GM23248 (cell line): Measurements from ENCODE around the gene TAF3. TPM values are rescaled to one million over a fixed set of nuclear protein-coding genes. Genes with fewer than 3 reads are reported as not detected.

Experiments used
- DNase-seq: peaks from one replicate; pipeline ENCODE4 v3.0.0-alpha.2; 2015
- H2AFZ ChIP-seq: fragments of 200-600 bp; sonication (generic); 2 replicates; pipeline ENCODE4 v1.6.1; 2016; ENCODE audit warnings: antibody characterized with exemption
- H3F3A ChIP-seq: fragments of 200-600 bp; sonication (generic); 2 replicates; pipeline ENCODE4 v1.6.1; 2016; ENCODE audit warnings: mild to moderate bottlenecking, antibody characterized with exemption, mixed run types; ENCODE audit not compliant: insufficient read depth
- H3K27ac ChIP-seq: fragments of 200-600 bp; sonication (generic); 2 replicates; pipeline ENCODE4 v1.5.1; 2016; ENCODE audit warnings: mild to moderate bottlenecking
- H3K27me3 ChIP-seq: fragments of 200-600 bp; sonication (generic); replicated peaks from 2 replicates; pipeline ENCODE4 v1.6.1; 2016; ENCODE audit warnings: mild to moderate bottlenecking; ENCODE audit not compliant: insufficient read depth
- H3K36me3 ChIP-seq: fragments of 200-600 bp; sonication (generic); 2 replicates; pipeline ENCODE4 v1.6.1; 2016; ENCODE audit warnings: low read depth, mild to moderate bottlenecking
- H3K4me1 ChIP-seq: fragments of 200-600 bp; sonication (generic); 2 replicates; pipeline ENCODE4 v1.6.1; 2016; ENCODE audit warnings: mild to moderate bottlenecking; ENCODE audit not compliant: insufficient read depth
- H3K4me2 ChIP-seq: fragments of 200-600 bp; sonication (generic); one replicate; pipeline ENCODE4 v1.6.1; 2016; ENCODE audit warnings: mild to moderate bottlenecking; ENCODE audit not compliant: unreplicated experiment
- H3K4me3 ChIP-seq: fragments of 200-600 bp; sonication (generic); 2 replicates; pipeline ENCODE4 v1.5.1; 2016; ENCODE audit warnings: mild to moderate bottlenecking
- H3K79me2 ChIP-seq: fragments of 200-600 bp; sonication (generic); 2 replicates; pipeline ENCODE4 v1.6.1; 2016; ENCODE audit warnings: mild to moderate bottlenecking; ENCODE audit not compliant: insufficient read depth
- H3K9ac ChIP-seq: fragments of 200-600 bp; sonication (generic); 2 replicates; pipeline ENCODE4 v1.6.1; 2016; ENCODE audit warnings: mild to moderate bottlenecking
- H3K9me2 ChIP-seq: fragments of 200-600 bp; sonication (generic); 2 replicates; pipeline ENCODE4 v1.6.1; 2016; ENCODE audit warnings: mixed run types, mild to moderate bottlenecking, moderate library complexity; ENCODE audit not compliant: insufficient read depth
- H3K9me3 ChIP-seq: fragments of 200-600 bp; sonication (generic); one replicate; pipeline ENCODE4 v1.6.1; 2017; ENCODE audit warnings: low read depth
- H4K20me1 ChIP-seq: fragments of 200-600 bp; sonication (generic); 2 replicates; pipeline ENCODE4 v1.6.0; 2016; ENCODE audit not compliant: insufficient read depth
- EZH2 ChIP-seq: fragments of 200-600 bp; sonication (generic); IDR thresholded peaks from 2 replicates; pipeline ENCODE4 v1.6.1; 2018; ENCODE audit warnings: antibody characterized with exemption, mild to moderate bottlenecking; ENCODE audit not compliant: insufficient read depth, poor library complexity, severe bottlenecking
- EZH2phosphoT487 ChIP-seq: fragments of 200-600 bp; sonication (generic); IDR thresholded peaks from 2 replicates; pipeline ENCODE4 v1.6.1; 2018; ENCODE audit warnings: antibody characterized with exemption, moderate library complexity, mild to moderate bottlenecking, low read depth; ENCODE audit not compliant: insufficient read depth
- WGBS, 2 experiments: methylation state at CpG; one replicate each; pipeline ENCODE4 v1.1.6; 2015 to 2017; ENCODE audit warnings: low lambda C conversion rate in 2 of 2, low coverage in 1 of 2; ENCODE audit errors: missing lambda C conversion rate in 2 of 2; 5-methylcytosine and 5-hydroxymethylcytosine counted together
- in situ Hi-C: fragments of 300-500 bp; cut with MboI; formaldehyde crosslinking; loops from 2 replicates; pipeline ENCODE4 v1.15.0; 2020
- polyA plus RNA-seq: library from polyadenylated mRNA; unstranded; fragments of >200 nt; fragmentation: Nextera tagmentation; extraction: Ambion mirVana; gene quantifications from 2 replicates; pipeline ENCODE4 v1.2.1, GENCODE V29; 2016
- total RNA-seq: library from RNA; depleted of rRNA; stranded (reverse); fragments of >200 nt; shearing (Covaris generic); gene quantifications from 2 replicates; pipeline ENCODE4 v1.2.3, GENCODE V29; 2014

The TAF3 gene
- total and polyA plus RNA-seq, 2 experiments from 2014 or later, result 1.7 to 5.5 TPM

- no peak for DNase-seq
- Histone ChIP-seq H3K4me2 (no peak overlapping the region), H3K9me3 (no peaks in the 10 kb centered on the region), H3K9ac (no peak overlapping the region), H2AFZ (no peak overlapping the region), H3K79me2 (peaks cover 6% of the 10 kb centered on the region; the same call in 1 of the 2 replicates), H3K4me1 (no peaks in the 10 kb centered on the region), H3K27ac (no peak overlapping the region), H3K27me3 (no peaks in the 10 kb centered on the region), H3K9me2 (no peaks in the 10 kb centered on the region), H4K20me1 (no peaks in the 10 kb centered on the region), H3K4me3 (no peak overlapping the region), H3F3A (no peaks in the 10 kb centered on the region), H3K36me3 (no peaks in the 10 kb centered on the region; the same call in 1 of the 2 replicates)
- TF ChIP-seq EZH2 (no peak), EZH2phosphoT487 (no peak)
- in situ Hi-C loops, result no loop called here
- WGBS, 2 experiments, result 97 to 99% methylated on average over 12 of the region's 12 CpGs
Measured at GRCh38 chr10:7903851-7904250, 85.5 kb downstream of the TAF3 start.

DNA sequence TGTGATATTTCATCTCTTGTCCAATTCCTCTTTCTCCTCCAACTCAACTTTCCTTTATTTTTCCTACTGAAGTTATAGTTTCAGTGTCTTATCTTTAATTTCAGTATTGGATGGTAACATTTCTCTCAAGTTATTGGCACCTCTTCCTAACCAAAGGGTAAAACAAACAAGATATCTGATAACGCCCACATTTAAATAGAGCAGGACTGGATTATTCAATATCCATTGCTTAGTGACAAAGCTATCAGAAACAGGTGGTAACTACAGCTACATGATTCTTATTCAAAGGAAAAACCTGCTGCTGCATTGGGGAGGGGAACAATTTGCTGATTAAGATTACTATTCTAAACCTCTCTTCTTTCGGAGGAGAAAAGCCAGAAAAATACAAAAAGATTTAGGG is 87.8 kb downstream of the TAF3 start:
- Histone ChIP-seq H3K79me2 (peaks cover 12% of the 10 kb centered on the region; the same call in 1 of the 2 replicates), H4K20me1 (no peaks in the 10 kb centered on the region), H3K9ac (no peak overlapping the region), H3K4me3 (no peak overlapping the region), H3K4me1 (no peaks in the 10 kb centered on the region), H3K4me2 (no peak overlapping the region), H3K27me3 (no peaks in the 10 kb centered on the region), H3K27ac (no peak overlapping the region), H3K36me3 (no peaks in the 10 kb centered on the region; the same call in 1 of the 2 replicates), H2AFZ (no peak overlapping the region), H3F3A (no peaks in the 10 kb centered on the region), H3K9me3 (no peaks in the 10 kb centered on the region), H3K9me2 (no peaks in the 10 kb centered on the region)
- WGBS, 2 experiments, result 95 to 98% methylated on average over 2 of the region's 2 CpGs
- in situ Hi-C loops, result no loop called here
- no peak for DNase-seq
- TF ChIP-seq EZH2phosphoT487 (no peak), EZH2 (no peak)

DNA sequence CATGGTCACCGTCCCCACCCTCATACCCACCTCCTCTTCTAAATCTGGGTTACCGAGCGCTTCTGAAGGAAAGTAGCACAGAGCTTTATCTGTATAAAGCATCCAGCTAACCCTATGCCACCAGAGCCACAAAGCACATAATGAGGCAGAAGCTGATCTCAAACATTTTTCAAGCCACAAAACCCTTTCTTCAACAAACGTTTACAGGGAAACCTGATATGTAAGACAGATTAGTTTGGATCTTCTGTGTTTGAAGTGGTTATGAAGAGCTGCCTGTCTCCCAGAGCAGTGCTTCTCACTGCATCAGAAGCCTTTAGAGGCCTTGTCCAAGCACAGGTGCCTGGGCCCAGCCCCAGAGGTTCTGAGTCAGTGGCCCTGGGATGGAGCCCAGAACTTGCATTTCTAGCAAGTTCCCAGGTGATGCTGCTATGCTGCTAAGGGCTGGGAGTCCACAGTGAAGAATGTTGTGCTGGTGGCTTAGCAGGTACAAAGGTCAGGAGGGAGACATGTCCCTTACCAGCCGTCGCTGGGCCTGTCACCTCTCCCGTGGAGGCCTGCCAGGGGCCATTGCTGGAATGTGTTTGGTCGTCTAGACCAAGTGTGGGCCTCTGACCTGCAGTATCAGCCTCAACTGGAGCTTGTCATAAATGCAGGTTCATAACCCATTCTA is 90.4 kb downstream of the TAF3 start:
- Histone ChIP-seq H3K4me2 (no peak overlapping the region), H3K27me3 (no peaks in the 10 kb centered on the region), H3K9me3 (no peaks in the 10 kb centered on the region), H3K9me2 (no peaks in the 10 kb centered on the region), H3K36me3 (no peaks in the 10 kb centered on the region), H3F3A (no peaks in the 10 kb centered on the region), H3K4me1 (no peaks in the 10 kb centered on the region), H2AFZ (no peak overlapping the region), H3K27ac (no peak overlapping the region), H3K79me2 (peaks cover 6% of the 10 kb centered on the region; the same call in 1 of the 2 replicates), H3K4me3 (no peak overlapping the region), H3K9ac (no peak overlapping the region), H4K20me1 (no peaks in the 10 kb centered on the region)
- 68 to 74% methylated on average over 8 of the region's 8 CpGs for WGBS, 2 experiments
- no peak for TF ChIP-seq EZH2
- no peak for TF ChIP-seq EZH2phosphoT487
- DNase-seq, result no peak
- in situ Hi-C loops, result no loop called here

DNA sequence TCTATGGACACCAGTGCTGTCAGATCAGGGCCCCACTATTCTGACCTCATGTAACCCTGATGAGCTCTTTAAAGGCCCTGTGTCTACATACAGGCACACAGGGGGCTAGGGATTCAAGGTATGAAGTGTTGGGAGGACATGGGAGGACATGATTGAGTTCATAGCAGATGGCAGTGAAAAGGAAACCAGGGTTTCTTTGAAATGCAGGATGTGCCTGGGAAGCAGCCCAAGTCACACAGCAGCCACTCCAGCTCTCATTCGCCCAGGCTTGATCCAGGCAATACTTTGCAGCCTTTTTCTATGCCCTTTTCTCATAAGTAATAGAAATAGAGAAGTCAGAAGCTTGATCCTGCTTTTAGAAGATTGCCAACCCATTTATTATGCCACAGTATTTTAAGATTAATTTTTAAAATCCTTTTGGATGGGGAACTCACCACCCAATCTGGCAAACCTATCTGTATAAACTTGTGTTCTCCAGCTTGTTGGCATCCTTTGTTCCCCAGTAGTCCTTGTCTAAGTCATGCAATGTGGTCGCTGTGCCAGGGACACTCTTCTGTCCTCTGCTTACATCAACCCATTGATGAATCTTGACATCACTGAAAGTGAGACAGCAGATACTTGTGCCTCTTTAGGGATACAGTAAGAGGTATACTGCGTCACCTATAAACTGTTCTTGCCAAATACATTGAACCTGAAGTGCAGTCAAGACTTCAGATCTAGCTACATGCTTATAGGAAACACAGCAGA is 95.0 kb downstream of the TAF3 start:
- Histone ChIP-seq H3K4me3 (no peak overlapping the region), H3K27me3 (no peaks in the 10 kb centered on the region), H3F3A (no peaks in the 10 kb centered on the region), H3K79me2 (peaks cover 20% of the 10 kb centered on the region; the same call in 1 of the 2 replicates), H3K4me1 (peaks cover 5% of the 10 kb centered on the region; the same call in 1 of the 2 replicates), H4K20me1 (no peaks in the 10 kb centered on the region), H3K9me2 (no peaks in the 10 kb centered on the region), H3K36me3 (no peaks in the 10 kb centered on the region), H2AFZ (no peak overlapping the region), H3K9me3 (no peaks in the 10 kb centered on the region), H3K9ac (no peak overlapping the region), H3K27ac (no peak overlapping the region), H3K4me2 (no peak overlapping the region)
- TF ChIP-seq EZH2phosphoT487 (no peak), EZH2 (no peak)
- 51 to 56% methylated on average over 3 of the region's 3 CpGs for WGBS, 2 experiments
- in situ Hi-C loops, result no loop called here
- no peak for DNase-seq
